ENCODE results near the gene RBM42.
"Not testable (repeated sequence)": the region's sequence is repeated elsewhere in the genome, so short reads cannot be mapped to it uniquely, and the experiment has no call there.

Gene RBM42

DNA sequence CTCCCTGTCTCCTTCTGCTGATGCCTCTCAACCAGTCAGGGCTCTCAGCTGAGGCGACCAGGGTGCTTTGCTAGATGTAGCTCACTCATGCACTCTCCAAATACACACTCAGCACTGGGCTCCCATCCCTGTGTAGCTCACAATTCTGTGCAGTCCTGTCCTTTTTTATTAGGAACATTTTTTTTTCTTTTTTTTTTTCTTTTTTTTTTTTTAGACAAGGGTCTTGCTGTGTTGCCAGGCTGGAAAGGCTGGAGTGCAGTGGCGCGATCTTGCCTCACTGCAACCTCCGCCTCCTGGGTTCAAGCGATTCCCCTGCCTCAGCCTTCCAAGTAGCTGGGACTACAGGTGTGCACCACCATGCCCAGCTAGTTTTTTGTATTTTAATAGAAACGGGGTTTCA, 26.0 kb downstream of the RBM42 start:
- DNase-seq, result not testable (repeated sequence)

DNA sequence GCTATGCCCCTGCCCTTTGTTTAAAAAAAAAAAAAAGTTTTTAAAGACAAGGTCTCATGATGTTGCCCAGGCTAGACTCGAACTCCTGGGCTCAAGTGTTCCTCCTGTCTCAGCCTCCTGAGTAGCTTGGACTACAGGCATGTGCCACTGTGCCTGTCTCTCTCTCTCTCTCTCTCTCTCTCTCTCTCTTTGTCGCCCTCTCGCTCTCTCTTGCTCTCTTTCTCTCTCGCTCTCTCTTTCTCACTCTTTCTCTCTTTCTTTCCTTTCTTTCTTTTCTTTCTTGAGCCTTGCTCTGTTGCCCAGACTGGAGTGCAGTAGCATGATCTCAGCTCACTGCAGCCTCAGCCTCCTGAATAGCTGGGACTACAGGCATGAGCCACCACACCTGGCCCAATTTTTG, 26.8 kb downstream of the RBM42 start:
- DNase-seq, result no peak

DNA sequence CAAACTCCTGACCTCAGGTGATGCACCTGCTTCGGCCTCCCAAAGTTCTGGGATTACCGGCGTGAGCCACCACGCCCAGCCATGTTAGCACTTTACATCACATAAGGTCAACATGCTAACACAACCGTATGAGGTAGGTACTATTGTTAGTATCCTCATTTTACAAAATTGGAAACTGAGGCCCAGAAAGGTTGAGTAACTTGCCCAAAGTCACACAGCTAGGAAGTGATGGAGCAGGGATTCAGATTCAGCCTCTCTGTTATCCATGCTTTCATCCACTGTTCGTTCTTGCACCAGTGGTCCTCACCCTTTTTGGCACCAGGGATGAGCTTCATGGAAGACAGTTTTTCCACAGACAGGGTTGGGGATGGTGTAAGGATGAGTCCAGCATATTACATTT, 27.9 kb downstream of the RBM42 start:
- no peak for DNase-seq

DNA sequence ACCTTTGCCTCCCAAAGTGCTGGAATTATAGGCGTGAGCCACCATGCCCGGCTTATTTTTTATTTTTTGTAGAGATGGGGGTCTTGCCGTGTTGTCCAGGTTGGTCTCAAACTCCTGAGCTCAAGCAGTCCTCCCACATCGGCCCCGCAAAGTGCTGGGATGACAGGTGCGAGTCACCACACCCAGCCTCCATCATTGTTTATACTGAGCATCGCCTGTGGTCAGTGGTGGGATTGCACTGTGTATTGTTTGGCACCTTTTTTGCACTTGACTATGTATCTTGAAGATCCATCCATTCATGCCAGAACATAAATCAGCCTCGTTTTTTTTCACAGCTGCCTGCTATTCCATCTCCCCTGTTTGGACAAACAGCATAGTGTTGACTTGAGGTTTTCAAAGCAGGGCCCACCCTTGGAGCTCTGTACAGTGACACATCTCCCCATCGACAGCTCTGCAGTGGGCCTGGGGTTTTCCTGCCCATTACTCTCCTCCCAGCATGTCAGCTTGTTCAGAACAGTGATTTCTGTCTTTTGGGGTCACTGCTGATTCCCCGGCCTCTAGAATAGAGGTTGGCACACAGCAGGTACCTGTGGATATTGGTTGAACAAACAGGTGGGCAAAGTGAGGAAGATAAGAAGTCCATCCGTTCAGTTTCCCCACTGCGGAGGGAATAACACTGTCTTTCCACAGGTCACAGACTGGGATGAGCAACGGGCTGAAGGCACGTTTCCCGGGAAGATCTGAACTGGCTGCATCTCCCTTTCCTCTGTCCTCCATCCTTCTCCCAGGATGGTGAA, 29.3 kb downstream of the RBM42 start:
- no peak for DNase-seq

DNA sequence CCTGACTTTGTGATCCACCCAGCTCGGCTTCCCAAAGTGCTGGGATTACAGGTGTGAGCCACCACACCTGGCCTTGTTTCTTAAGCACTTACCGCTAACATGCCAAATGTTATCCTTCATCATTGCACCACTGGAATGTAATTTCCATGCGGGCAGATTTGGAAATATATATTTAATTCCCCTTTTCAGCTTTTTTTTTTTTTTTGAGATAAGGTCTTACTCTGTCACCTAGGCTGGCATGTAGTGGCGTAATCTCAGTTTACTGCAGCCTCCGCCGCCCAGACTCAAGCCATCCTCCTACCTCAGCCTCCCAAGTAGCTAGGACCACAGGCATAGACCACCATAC, 33.1 kb downstream of the RBM42 start:
- DNase-seq, result no peak

DNA sequence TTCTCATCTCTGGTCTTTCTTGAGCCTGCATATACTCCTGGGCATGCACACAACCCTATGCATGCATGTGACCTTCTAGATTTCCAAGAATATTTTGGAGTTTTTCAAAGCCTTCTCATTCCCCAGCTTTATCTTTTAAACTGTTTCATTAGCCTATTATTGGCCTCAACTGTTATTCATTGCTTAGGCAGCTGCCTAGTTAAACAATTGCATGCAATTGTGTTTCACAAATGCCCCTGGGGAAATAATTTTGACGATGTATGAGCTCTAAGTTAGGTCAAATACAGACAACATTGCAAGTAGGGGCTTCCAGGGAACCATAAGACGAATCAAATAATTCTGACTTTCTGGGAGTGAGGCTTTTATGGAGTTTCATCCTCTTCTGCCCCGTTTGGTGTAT, 35.1 kb downstream of the RBM42 start:
- DNase-seq, result no peak

DNA sequence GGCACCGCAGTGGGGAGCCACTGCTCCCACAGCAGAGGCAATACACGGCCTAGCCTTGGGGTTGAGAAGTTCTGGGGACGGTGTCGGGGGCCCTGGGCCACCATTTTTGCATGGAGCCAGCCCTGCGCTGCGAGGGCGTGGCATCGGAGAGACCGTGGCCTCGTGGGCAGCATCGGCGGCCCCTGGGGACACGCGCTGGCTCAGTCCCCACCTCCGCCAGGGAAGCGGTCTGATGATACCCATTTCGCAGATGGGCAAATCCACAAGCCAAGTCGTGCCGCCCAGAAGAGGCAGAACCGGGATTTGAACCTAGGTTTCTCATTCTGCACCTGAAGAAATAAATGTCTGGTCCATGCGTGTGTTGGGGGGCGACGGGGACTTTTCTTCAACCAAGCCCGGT, 36.3 kb downstream of the RBM42 start:
- no peak for DNase-seq

DNA sequence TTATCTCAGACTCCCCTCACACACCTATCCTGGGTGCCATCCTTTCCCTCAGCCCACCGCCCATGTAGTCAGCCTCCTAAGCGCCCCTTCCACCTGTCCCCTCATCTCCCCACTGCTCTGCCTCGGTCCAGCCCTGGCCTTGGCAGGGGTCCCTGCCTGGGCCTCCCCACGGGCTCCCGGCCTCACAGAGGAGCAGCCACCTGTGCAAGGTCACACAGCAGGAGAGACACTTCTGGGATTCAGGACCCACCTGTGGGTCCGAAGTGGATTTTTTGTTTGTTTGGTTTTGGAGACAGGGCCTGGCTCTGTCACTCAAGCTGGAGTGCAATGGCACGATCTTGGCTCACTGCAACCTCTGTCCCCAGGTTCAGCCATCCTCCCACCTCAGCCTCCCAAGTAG, 36.8 kb downstream of the RBM42 start:
- DNase-seq, result no peak

DNA sequence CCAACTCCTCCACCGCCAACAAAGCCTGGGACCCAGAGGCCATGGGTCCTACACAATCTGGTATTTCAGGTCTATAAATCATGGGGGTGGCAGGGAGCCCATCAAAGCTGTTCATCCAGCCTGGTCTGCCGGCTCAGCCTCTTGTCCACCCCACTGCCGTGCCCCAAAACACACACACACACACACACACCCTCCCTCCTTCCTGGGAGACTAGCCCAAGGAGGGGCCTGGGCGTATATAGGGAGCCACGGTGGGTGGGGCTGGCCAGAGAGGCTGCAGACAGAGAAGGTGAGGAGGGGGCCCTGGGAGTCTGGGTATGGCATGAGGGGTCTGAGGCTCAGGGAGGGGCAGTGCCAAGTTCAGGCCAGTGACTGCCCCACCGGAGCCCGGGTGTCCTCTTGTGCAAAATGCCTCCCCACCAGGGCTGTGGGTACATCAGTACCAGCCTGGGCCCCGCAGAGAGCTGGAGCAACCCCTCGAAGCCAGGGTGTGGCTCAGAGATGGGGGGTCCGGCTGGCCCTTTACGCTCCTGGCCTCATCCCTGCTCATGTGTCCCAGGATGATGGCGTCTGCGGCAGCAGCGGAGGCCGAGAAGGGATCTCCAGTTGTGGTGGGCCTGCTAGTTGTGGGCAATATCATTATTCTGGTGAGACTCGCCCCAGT, 37.5 kb downstream of the RBM42 start, which contains the start of gene UPK1A:
Gene UPK1A, plus strand, starts transcription at position 267 of the 663 bp plus-strand sequence. Its CDS starts 296 bp downstream, at position 563.
- no peak for DNase-seq

DNA sequence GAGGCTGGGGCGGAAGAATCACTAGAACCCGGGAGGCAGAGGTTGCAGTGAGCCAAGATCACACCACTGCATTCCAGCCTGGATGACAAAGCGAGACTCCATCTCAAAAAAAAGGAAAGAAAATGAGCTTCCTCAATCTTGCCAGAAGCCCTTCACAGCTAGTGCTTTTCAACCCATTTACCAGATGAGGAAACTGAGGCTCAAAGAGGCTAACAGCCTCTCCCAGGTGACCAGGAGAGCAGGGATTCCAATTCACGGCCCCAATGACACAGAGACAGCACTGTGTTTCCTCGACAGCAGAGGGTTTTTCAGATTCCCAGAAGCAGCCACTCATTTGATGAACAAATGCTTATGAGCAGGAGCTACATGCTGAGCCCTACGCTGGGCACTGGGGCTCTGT, 40.7 kb downstream of the RBM42 start:
- no peak for DNase-seq

DNA sequence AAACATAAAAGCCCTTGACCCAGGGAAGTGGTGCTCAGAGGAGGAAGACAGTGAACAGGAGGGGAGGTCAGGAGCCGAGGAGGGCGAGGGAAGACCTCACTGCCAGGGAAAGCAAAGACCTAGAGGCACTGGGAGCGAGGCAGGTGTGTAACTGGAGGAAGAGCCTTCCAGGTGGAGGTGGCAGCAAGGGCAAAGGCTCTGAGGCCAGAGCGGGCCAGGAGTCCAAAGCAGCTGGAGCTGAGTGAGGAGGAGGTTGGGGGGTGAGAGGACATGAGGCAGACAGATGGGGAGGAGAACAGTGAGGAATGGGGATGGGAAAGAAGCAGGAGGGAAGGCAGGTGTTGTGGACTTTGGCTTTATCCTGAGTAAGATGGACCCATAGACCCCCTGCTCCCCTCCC, 41.1 kb downstream of the RBM42 start:
- no peak for DNase-seq

DNA sequence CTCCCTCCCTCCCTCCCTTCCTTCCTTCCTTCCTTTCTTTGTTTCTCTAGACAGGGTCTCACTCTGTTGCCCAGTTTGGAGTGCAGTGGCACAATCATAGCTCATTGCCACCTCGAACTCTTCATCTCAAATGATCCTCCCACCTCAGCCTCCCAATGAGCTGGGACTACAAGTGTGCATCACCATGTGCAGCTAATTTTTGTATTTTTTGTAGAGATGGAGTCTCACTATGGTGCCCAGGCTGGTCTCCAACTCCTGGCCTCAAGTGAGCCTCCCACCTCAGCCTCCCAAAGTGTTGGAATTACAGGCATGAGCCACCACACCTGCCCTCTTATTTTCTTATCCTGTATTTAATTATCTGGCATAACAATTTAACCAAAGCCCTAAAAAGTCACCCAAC, 41.9 kb downstream of the RBM42 start:
- DNase-seq, result no peak

DNA sequence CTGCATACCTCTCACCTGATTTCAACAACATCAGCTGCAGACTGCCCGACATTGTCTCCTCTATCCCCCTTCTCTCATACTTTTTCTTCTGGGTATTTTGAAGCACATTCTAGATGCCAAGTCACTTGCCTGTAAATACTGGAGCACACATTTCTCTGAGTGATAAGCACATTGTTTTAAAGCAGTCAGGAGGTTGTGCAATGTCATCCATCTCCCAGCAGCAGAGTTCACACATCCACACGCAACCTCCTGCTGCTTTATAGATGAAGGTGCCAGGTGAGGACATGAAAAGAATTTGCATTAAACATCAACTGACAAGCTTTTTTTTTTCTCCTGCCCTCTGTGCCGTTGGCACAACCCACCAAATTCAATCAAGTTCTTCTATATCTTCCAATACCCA, 43.0 kb downstream of the RBM42 start:
- no peak for DNase-seq

DNA sequence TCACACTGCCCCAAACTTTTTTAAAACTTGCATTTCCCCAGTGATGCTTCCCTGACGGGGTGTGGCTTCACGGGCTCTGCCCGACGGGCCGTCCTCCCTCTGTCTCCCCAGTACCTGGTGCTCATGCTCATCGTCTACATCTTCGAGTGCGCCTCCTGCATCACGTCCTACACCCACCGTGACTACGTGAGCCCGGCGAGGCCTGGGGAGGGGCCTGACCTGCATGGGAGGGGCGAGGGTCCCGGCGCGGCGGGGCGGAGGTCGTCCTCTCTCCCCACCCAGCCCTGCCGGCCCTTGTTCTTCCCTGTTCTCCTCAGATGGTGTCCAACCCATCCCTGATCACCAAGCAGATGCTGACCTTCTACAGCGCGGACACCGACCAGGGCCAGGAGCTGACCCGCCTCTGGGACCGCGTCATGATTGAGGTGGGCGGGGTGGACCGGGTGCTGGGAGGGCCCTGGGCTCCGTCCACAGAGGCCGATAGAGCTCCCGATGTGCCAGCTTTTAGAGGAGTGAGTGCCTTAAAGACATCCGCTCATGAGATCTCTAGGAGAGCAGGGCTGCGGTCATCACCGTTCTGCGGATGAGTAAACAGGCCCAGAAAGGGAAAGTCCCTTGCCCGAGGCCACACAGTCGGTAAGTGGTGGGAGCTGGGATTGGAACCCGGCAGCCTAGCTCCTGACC, 44.4 kb downstream of the RBM42 start:
- DNase-seq, result peak; percentile 32 to 65 (median 45)

DNA sequence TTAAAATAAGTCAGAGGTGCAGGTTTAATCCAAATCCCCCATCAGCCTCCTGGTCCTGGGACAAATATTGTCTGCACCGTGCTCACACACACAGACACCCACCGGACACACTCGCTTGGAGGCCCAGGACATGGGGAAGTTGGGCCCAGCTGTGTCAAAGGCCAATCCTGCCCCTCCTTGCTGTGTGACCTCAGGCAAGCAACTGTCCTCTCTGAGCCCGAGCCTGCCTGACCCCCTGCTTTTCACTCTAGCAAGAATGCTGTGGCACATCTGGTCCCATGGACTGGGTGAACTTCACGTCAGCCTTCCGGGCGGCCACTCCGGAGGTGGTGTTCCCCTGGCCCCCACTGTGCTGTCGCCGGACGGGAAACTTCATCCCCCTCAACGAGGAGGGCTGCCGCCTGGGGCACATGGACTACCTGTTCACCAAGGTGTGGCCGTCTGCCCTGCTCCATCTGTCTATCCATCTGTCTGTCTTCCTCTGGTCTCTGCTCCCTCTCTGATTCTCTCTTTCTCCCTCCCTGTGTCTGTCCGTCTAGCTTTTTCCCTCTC, 46.8 kb downstream of the RBM42 start:
- no peak for DNase-seq
